ENCODE measurements around the gene COPRS. TPM values are rescaled to one million over a fixed set of nuclear protein-coding genes. Genes with fewer than 3 reads are reported as not detected.
A peak's percentile ranks its signal among the peaks of the same experiment; 100 is the strongest.

COPRS gene
- total RNA-seq, 1 donor from 2014 or later = 52.5 TPM

- Histone ChIP-seq H3K27me3 (ENCODE audit: low read depth) (no peaks in the 10 kb centered on the region), H3K4me3 (no peak overlapping the region), H3K9me3 (replicated peaks) (no peaks in the 10 kb centered on the region), H3K4me1 (peaks cover 11% of the 10 kb centered on the region), H3K27ac (replicated peaks) (no peak overlapping the region), H3K36me3 (no peaks in the 10 kb centered on the region)
- intact Hi-C loops (cut with micrococcal nuclease) = no loop called here
- DNase-seq = no peak
- no peak for TF ChIP-seq CTCF (IDR thresholded peaks at IDR 0.05; ENCODE audit: borderline replicate concordance)
Measured at GRCh38 chr17:31808521-31809050, 50.5 kb downstream of the COPRS start.

GRCh38 chr17:31807846-31808245, 51.2 kb downstream of the COPRS start:
- Histone ChIP-seq H3K4me1 (peaks cover 11% of the 10 kb centered on the region), H3K27ac (replicated peaks) (no peak overlapping the region)
- no peak for TF ChIP-seq CTCF (IDR thresholded peaks at IDR 0.05; ENCODE audit: borderline replicate concordance)

GRCh38 chr17:31806921-31807320, 52.1 kb downstream of the COPRS start:
- no peak for DNase-seq
- no peak for TF ChIP-seq CTCF (IDR thresholded peaks at IDR 0.05; ENCODE audit: borderline replicate concordance)
- H3K4me3 ChIP-seq = no peak overlapping the region
- no peak overlapping the region for H3K27ac ChIP-seq (replicated peaks)
- H3K9me3 ChIP-seq (replicated peaks) = no peaks in the 10 kb centered on the region
- H3K27me3 ChIP-seq (ENCODE audit: low read depth) = no peaks in the 10 kb centered on the region
- peaks cover 16% of the 10 kb centered on the region for H3K4me1 ChIP-seq
- intact Hi-C loops (cut with micrococcal nuclease) = no loop called here
- H3K36me3 ChIP-seq = no peaks in the 10 kb centered on the region

More at GRCh38 chr17:31807846-31808245, 51.2 kb downstream of the COPRS start:
- Histone ChIP-seq H3K4me3 (no peak overlapping the region), H3K9me3 (replicated peaks) (no peaks in the 10 kb centered on the region), H3K27me3 (ENCODE audit: low read depth) (no peaks in the 10 kb centered on the region), H3K36me3 (no peaks in the 10 kb centered on the region)
- intact Hi-C loops (cut with micrococcal nuclease) = no loop called here
- DNase-seq = no peak

DNA sequence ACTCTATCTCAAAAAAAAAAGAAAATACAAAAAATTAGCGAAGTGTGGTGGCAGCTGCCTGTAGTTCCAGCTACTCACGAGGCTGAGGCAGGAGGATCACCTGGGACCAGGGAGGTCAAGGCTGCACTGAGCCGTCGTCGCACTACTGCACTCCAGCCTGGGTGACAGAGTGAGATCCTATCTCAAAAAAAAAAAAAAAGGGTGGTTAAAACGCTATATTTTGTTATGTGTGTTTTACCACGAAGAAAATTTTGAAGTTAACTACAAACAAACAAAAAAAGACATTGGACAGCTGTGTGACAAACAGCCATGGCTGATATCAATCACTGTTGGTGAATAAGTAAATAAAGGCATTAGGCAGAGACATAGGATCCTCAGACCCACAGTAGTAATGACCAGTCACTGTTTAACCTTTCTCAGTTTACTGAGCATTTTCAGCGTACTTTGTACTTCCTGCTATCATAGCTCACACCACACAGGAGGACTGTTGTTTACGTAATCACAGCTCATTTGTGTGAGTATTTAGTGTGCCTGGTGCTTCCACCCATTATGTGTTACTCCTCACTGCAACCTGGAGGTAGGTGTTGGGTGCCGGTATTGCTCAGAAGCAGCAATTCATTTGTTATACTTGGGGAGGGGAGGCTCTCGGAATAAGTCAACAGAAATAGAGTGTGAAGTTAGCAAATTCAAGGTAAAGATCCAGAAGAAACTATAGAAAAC, 55.4 kb downstream of the COPRS start:
- Histone ChIP-seq H3K27me3 (ENCODE audit: low read depth) (no peaks in the 10 kb centered on the region), H3K9me3 (replicated peaks) (no peaks in the 10 kb centered on the region), H3K4me1 (peaks cover 5% of the 10 kb centered on the region), H3K4me3 (no peak overlapping the region), H3K36me3 (no peaks in the 10 kb centered on the region), H3K27ac (replicated peaks) (no peak overlapping the region)
- TF ChIP-seq CTCF (IDR thresholded peaks at IDR 0.05; ENCODE audit: borderline replicate concordance) = no peak
- DNase-seq = no peak
- intact Hi-C loops (cut with micrococcal nuclease) = no loop called here

DNA sequence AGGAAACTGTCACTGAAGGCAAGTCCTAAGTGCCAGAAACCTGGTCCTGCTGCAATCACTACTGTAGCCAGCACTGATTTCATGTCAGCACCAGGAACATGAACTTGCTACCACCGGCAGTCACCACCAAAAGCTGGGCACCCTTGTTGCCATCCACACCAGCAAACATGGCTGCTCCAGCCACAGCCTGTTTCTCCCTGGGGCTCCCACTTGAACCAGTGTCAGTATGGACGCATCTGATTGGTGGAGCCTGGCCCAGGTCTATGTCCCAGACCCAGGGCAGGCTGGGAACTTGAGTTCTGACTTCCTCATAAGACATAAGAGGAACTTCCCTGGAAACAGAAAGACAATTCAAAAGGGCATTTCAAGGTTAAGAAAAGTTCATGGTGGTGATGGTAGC, 56.5 kb downstream of the COPRS start:
- H3K4me3 ChIP-seq = no peak overlapping the region
- H3K4me1 ChIP-seq = peaks cover 5% of the 10 kb centered on the region
- peak overlapping the region; percentile 11 for H3K27ac ChIP-seq (replicated peaks)
- no peak for TF ChIP-seq CTCF (IDR thresholded peaks at IDR 0.05; ENCODE audit: borderline replicate concordance)
- H3K9me3 ChIP-seq (replicated peaks) = no peaks in the 10 kb centered on the region
- no peaks in the 10 kb centered on the region for H3K36me3 ChIP-seq
- DNase-seq = peak; percentile 20
- intact Hi-C loops (cut with micrococcal nuclease) = no loop called here
- no peaks in the 10 kb centered on the region for H3K27me3 ChIP-seq (ENCODE audit: low read depth)

Other genes starting within 250 kb of the COPRS start
- gene UTP6, start 42.5 kb upstream of the COPRS start, total RNA-seq = 32.0 TPM
- gene SUZ12, start 77.8 kb upstream of the COPRS start, total RNA-seq = 12.6 TPM
- gene LRRC37B, start 148.1 kb upstream of the COPRS start, total RNA-seq = 3.2 TPM